DND-41 (cell line): Measurements from ENCODE around the gene MAP3K2.

Experiments used
- ATAC-seq: fragments of 200-7000 bp; cut with Tn5 transposase; 3 replicates; pipeline ENCODE4 v1.9.1; 2021; ENCODE audit warnings: low read depth; ENCODE audit not compliant: insufficient read depth
- DNase-seq: peaks from one replicate; pipeline ENCODE4 v3.0.0-alpha.2; 2020
- H2AFZ ChIP-seq: 2 replicates; pipeline ENCODE4 v1.6.0; 2012; ENCODE audit warnings: low read depth, low read length
- H3K27ac ChIP-seq: 2 replicates; pipeline ENCODE4 v1.5.1; 2012; ENCODE audit warnings: low read length, inconsistent platforms
- H3K27me3 ChIP-seq: fragments of 200-600 bp; sonication (generic); 2 replicates; pipeline ENCODE4 v1.6.0; 2012; ENCODE audit warnings: low read length, mild to moderate bottlenecking, inconsistent platforms; ENCODE audit not compliant: insufficient read depth, poor library complexity
- H3K36me3 ChIP-seq: 2 replicates; pipeline ENCODE4 v1.5.1; 2012; ENCODE audit warnings: low read length, inconsistent platforms; ENCODE audit not compliant: insufficient read depth
- H3K4me1 ChIP-seq: 2 replicates; pipeline ENCODE4 v1.5.1; 2012; ENCODE audit warnings: mild to moderate bottlenecking, low read length; ENCODE audit not compliant: insufficient read depth
- H3K4me2 ChIP-seq: 2 replicates; pipeline ENCODE4 v1.6.0; 2012; ENCODE audit warnings: mild to moderate bottlenecking, moderate library complexity, low read length, inconsistent platforms; ENCODE audit not compliant: insufficient read depth
- H3K4me3 ChIP-seq, 2 experiments: fragments of 200-600 bp in 1 of 2; shearing (Covaris generic) in 1 of 2; 2 replicates each; pipeline ENCODE4 v1.5.1; 2012 to 2016; ENCODE audit warnings: inconsistent platforms in 2 of 2, low read length in 2 of 2, mild to moderate bottlenecking in 2 of 2, low read depth in 1 of 2, moderate library complexity in 1 of 2
- H3K79me2 ChIP-seq: 2 replicates; pipeline ENCODE4 v1.6.0; 2012; ENCODE audit warnings: low read length, inconsistent platforms; ENCODE audit not compliant: insufficient read depth
- H3K9ac ChIP-seq: 2 replicates; pipeline ENCODE4 v1.6.0; 2012; ENCODE audit warnings: low read depth, mild to moderate bottlenecking, inconsistent platforms, low read length, moderate library complexity
- H3K9me3 ChIP-seq: 2 replicates; pipeline ENCODE4 v1.5.1; 2012; ENCODE audit warnings: low read length, moderate library complexity, mild to moderate bottlenecking, inconsistent platforms; ENCODE audit not compliant: insufficient read depth, severe bottlenecking
- H4K20me1 ChIP-seq: 2 replicates; pipeline ENCODE4 v1.6.0; 2012; ENCODE audit warnings: low read length; ENCODE audit not compliant: insufficient read depth
- EZH2 ChIP-seq: IDR thresholded peaks from 3 replicates; pipeline ENCODE4 v1.6.1; 2012; ENCODE audit warnings: borderline replicate concordance, low read depth, mild to moderate bottlenecking, moderate library complexity, low read length, inconsistent platforms; ENCODE audit not compliant: severe bottlenecking
- TF ChIP-seq, protein P1 (sequence below): IDR thresholded peaks from 2 replicates; pipeline ENCODE4 v1.5.1; 2012; ENCODE audit warnings: borderline replicate concordance, low read length, moderate library complexity, mild to moderate bottlenecking; ENCODE audit not compliant: poor library complexity, severe bottlenecking; ENCODE audit errors: extremely low read depth

Gene MAP3K2

GRCh38 chr2:127256381-127256780, 131.4 kb downstream of the MAP3K2 start:
- no peak overlapping the region for H2AFZ ChIP-seq
- H3K27me3 ChIP-seq: no peaks in the 10 kb centered on the region
- H4K20me1 ChIP-seq: no peaks in the 10 kb centered on the region
- no peak for TF ChIP-seq EZH2
- TF ChIP-seq, protein P1, sequence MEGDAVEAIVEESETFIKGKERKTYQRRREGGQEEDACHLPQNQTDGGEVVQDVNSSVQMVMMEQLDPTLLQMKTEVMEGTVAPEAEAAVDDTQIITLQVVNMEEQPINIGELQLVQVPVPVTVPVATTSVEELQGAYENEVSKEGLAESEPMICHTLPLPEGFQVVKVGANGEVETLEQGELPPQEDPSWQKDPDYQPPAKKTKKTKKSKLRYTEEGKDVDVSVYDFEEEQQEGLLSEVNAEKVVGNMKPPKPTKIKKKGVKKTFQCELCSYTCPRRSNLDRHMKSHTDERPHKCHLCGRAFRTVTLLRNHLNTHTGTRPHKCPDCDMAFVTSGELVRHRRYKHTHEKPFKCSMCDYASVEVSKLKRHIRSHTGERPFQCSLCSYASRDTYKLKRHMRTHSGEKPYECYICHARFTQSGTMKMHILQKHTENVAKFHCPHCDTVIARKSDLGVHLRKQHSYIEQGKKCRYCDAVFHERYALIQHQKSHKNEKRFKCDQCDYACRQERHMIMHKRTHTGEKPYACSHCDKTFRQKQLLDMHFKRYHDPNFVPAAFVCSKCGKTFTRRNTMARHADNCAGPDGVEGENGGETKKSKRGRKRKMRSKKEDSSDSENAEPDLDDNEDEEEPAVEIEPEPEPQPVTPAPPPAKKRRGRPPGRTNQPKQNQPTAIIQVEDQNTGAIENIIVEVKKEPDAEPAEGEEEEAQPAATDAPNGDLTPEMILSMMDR: no peak
- H3K4me2 ChIP-seq: no peak overlapping the region
- H3K9ac ChIP-seq: no peak overlapping the region
- no peaks in the 10 kb centered on the region for H3K79me2 ChIP-seq
- no peak for DNase-seq
- H3K4me3 ChIP-seq: no peak overlapping the region
- H3K36me3 ChIP-seq: peaks cover 55% of the 10 kb centered on the region
- H3K9me3 ChIP-seq: no peaks in the 10 kb centered on the region
- H3K27ac ChIP-seq: no peak overlapping the region
- peak; percentile 34; the same call in 1 of the 3 replicates for ATAC-seq
- H3K4me1 ChIP-seq: no peaks in the 10 kb centered on the region

DNA sequence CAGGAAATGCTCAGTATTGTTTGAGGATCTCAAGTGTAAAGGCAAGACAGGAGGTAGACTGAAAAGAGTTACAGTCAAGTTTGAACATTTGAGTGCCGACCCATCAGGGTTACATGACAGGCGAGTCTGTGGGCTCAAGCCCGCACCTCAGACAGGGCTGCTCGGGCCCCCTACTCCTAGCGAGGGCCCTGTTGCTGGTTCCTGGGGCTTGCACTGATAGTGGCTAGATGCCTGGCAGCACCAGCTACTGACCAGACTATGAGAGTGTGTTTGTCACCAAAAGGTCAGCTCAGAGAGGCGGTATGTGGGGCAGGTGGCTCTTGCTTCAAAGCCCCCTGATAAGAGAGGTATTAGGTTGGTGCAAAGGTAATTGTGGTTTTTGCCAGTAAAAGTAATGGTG, 132.1 kb downstream of the MAP3K2 start:
- Histone ChIP-seq H3K9ac (no peak overlapping the region), H3K36me3 (peaks cover 49% of the 10 kb centered on the region), H3K4me2 (no peak overlapping the region), H2AFZ (no peak overlapping the region), H3K27me3 (no peaks in the 10 kb centered on the region), H3K79me2 (no peaks in the 10 kb centered on the region), H3K4me1 (no peaks in the 10 kb centered on the region), H3K4me3 (no peak overlapping the region), H4K20me1 (no peaks in the 10 kb centered on the region), H3K27ac (no peak overlapping the region), H3K9me3 (no peaks in the 10 kb centered on the region)
- TF ChIP-seq EZH2: no peak
- TF ChIP-seq, protein P1: no peak
- no peak for DNase-seq
- ATAC-seq: no peak

GRCh38 chr2:127255146-127255545, 132.6 kb downstream of the MAP3K2 start:
- no peaks in the 10 kb centered on the region for H4K20me1 ChIP-seq
- H3K27ac ChIP-seq: no peak overlapping the region
- H3K9me3 ChIP-seq: no peaks in the 10 kb centered on the region
- no peak overlapping the region for H3K9ac ChIP-seq
- H3K4me3 ChIP-seq: no peak overlapping the region
- no peaks in the 10 kb centered on the region for H3K27me3 ChIP-seq
- no peak overlapping the region for H2AFZ ChIP-seq
- TF ChIP-seq, protein P1: no peak
- TF ChIP-seq EZH2: no peak
- no peaks in the 10 kb centered on the region for H3K79me2 ChIP-seq
- H3K36me3 ChIP-seq: peaks cover 43% of the 10 kb centered on the region
- peak; percentile 50; the same call in 2 of the 3 replicates for ATAC-seq
- DNase-seq: no peak
- no peaks in the 10 kb centered on the region for H3K4me1 ChIP-seq
- H3K4me2 ChIP-seq: no peak overlapping the region

GRCh38 chr2:127254386-127254981, 133.3 kb downstream of the MAP3K2 start:
- no peaks in the 10 kb centered on the region for H3K27me3 ChIP-seq
- no peak overlapping the region for H3K4me3 ChIP-seq
- H3K4me2 ChIP-seq: no peak overlapping the region
- DNase-seq: no peak
- no peaks in the 10 kb centered on the region for H3K4me1 ChIP-seq
- H3K79me2 ChIP-seq: no peaks in the 10 kb centered on the region
- no peak overlapping the region for H3K27ac ChIP-seq
- no peak overlapping the region for H3K9ac ChIP-seq
- TF ChIP-seq, protein P1: no peak
- TF ChIP-seq EZH2: no peak
- no peak overlapping the region for H2AFZ ChIP-seq
- no peaks in the 10 kb centered on the region for H4K20me1 ChIP-seq
- ATAC-seq: no peak
- no peaks in the 10 kb centered on the region for H3K9me3 ChIP-seq
- peaks cover 37% of the 10 kb centered on the region for H3K36me3 ChIP-seq
